ENCODE measurements around the gene GPR179. TPM values are rescaled to one million over a fixed set of nuclear protein-coding genes. Genes with fewer than 3 reads are reported as not detected.
A peak's percentile ranks its signal among the peaks of the same experiment; 100 is the strongest.

Gene GPR179
- not detected in 2 replicates for total RNA-seq

- intact Hi-C loops (cut with micrococcal nuclease): loop anchor here (10.0 kb wide), 1 partner anchor 141 kb away; no protein-coding TSS in a partner anchor
These were observed at the start of gene GPR179 for GRCh38 chr17:38343608-38344419. GPR179 (minus strand) TSS chr17:38343956; CDS start chr17:38343789, 167 bp downstream.

GRCh38 chr17:38379448-38379847, 35.7 kb upstream of the GPR179 start:
- intact Hi-C loops (cut with micrococcal nuclease): no loop called here
- peaks cover under 1% of the 10 kb centered on the region for H3K4me1 Mint-ChIP-seq (ENCODE audit: low read depth)
- H3K27me3 Mint-ChIP-seq (ENCODE audit: low read depth): no peaks in the 10 kb centered on the region
- no peak overlapping the region for H3K27ac Mint-ChIP-seq
- no peak overlapping the region for H3K4me3 Mint-ChIP-seq (ENCODE audit: low read depth)
- no peak for DNase-seq (ENCODE audit: low spot score)
- peaks cover 3% of the 10 kb centered on the region for H3K9me3 Mint-ChIP-seq
- H3K36me3 Mint-ChIP-seq (ENCODE audit: low read depth): peaks cover 31% of the 10 kb centered on the region

More at GRCh38 chr17:38343608-38344419, at the start of gene GPR179:
- DNase-seq (ENCODE audit: low spot score): no peak
- H3K27ac Mint-ChIP-seq: no peak within 1 kb of the TSS
- no peaks in the 10 kb centered on the region for H3K9me3 Mint-ChIP-seq
- peaks cover 8% of the 10 kb centered on the region for H3K27me3 Mint-ChIP-seq (ENCODE audit: low read depth)
- H3K36me3 Mint-ChIP-seq (ENCODE audit: low read depth): no peaks in the 10 kb centered on the region
- peaks cover 1% of the 10 kb centered on the region for H3K4me1 Mint-ChIP-seq (ENCODE audit: low read depth)
- no peak within 1 kb of the TSS for H3K4me3 Mint-ChIP-seq (ENCODE audit: low read depth)

GRCh38 chr17:38369124-38369886, 25.5 kb upstream of the GPR179 start:
- no peak for DNase-seq (ENCODE audit: low spot score)
- Mint-ChIP-seq H3K27me3 (ENCODE audit: low read depth) (no peaks in the 10 kb centered on the region), H3K27ac (no peak overlapping the region), H3K36me3 (ENCODE audit: low read depth) (peaks cover 40% of the 10 kb centered on the region), H3K4me1 (ENCODE audit: low read depth) (peaks cover under 1% of the 10 kb centered on the region), H3K4me3 (ENCODE audit: low read depth) (no peak overlapping the region), H3K9me3 (peaks cover 1% of the 10 kb centered on the region)
- intact Hi-C loops (cut with micrococcal nuclease): no loop called here

GRCh38 chr17:38364741-38365140, 21.0 kb upstream of the GPR179 start:
- no peak overlapping the region for H3K27ac Mint-ChIP-seq
- peaks cover 16% of the 10 kb centered on the region for H3K36me3 Mint-ChIP-seq (ENCODE audit: low read depth)
- no peaks in the 10 kb centered on the region for H3K9me3 Mint-ChIP-seq
- H3K4me1 Mint-ChIP-seq (ENCODE audit: low read depth): no peaks in the 10 kb centered on the region
- no peak overlapping the region for H3K4me3 Mint-ChIP-seq (ENCODE audit: low read depth)
- no peaks in the 10 kb centered on the region for H3K27me3 Mint-ChIP-seq (ENCODE audit: low read depth)
- intact Hi-C loops (cut with micrococcal nuclease): no loop called here
- no peak for DNase-seq (ENCODE audit: low spot score)

GRCh38 chr17:38363016-38363415, 19.3 kb upstream of the GPR179 start:
- H3K4me3 Mint-ChIP-seq (ENCODE audit: low read depth): no peak overlapping the region
- H3K4me1 Mint-ChIP-seq (ENCODE audit: low read depth): no peaks in the 10 kb centered on the region
- H3K27ac Mint-ChIP-seq: no peak overlapping the region
- H3K27me3 Mint-ChIP-seq (ENCODE audit: low read depth): no peaks in the 10 kb centered on the region
- DNase-seq (ENCODE audit: low spot score): no peak
- peaks cover 4% of the 10 kb centered on the region for H3K36me3 Mint-ChIP-seq (ENCODE audit: low read depth)
- H3K9me3 Mint-ChIP-seq: no peaks in the 10 kb centered on the region
- intact Hi-C loops (cut with micrococcal nuclease): no loop called here

GRCh38 chr17:38361694-38362465, 18.1 kb upstream of the GPR179 start:
- Mint-ChIP-seq H3K9me3 (no peaks in the 10 kb centered on the region), H3K4me3 (ENCODE audit: low read depth) (no peak overlapping the region), H3K27ac (no peak overlapping the region), H3K36me3 (ENCODE audit: low read depth) (peaks cover 1% of the 10 kb centered on the region), H3K4me1 (ENCODE audit: low read depth) (peaks cover 1% of the 10 kb centered on the region), H3K27me3 (ENCODE audit: low read depth) (no peaks in the 10 kb centered on the region)
- intact Hi-C loops (cut with micrococcal nuclease): no loop called here
- no peak for DNase-seq (ENCODE audit: low spot score)

GRCh38 chr17:38358586-38359513, 15.1 kb upstream of the GPR179 start:
- H3K27me3 Mint-ChIP-seq (ENCODE audit: low read depth): no peaks in the 10 kb centered on the region
- no peaks in the 10 kb centered on the region for H3K9me3 Mint-ChIP-seq
- H3K4me3 Mint-ChIP-seq (ENCODE audit: low read depth): no peak overlapping the region
- no peak for DNase-seq (ENCODE audit: low spot score)
- peaks cover 21% of the 10 kb centered on the region for H3K4me1 Mint-ChIP-seq (ENCODE audit: low read depth)
- intact Hi-C loops (cut with micrococcal nuclease): no loop called here
- peaks cover 6% of the 10 kb centered on the region for H3K36me3 Mint-ChIP-seq (ENCODE audit: low read depth)
- no peak overlapping the region for H3K27ac Mint-ChIP-seq

- Mint-ChIP-seq H3K9me3 (no peaks in the 10 kb centered on the region), H3K4me3 (ENCODE audit: low read depth) (no peak overlapping the region), H3K27me3 (ENCODE audit: low read depth) (no peaks in the 10 kb centered on the region), H3K27ac (no peak overlapping the region), H3K36me3 (ENCODE audit: low read depth) (peaks cover 8% of the 10 kb centered on the region), H3K4me1 (ENCODE audit: low read depth) (peaks cover 29% of the 10 kb centered on the region)
- intact Hi-C loops (cut with micrococcal nuclease): no loop called here
- DNase-seq (ENCODE audit: low spot score): no peak
These were observed 13.8 kb upstream of the GPR179 start for GRCh38 chr17:38357486-38358123.

GRCh38 chr17:38355251-38355650, 11.5 kb upstream of the GPR179 start:
- no peak for DNase-seq (ENCODE audit: low spot score)
- H3K27ac Mint-ChIP-seq: no peak overlapping the region
- H3K4me3 Mint-ChIP-seq (ENCODE audit: low read depth): no peak overlapping the region
- peaks cover 8% of the 10 kb centered on the region for H3K36me3 Mint-ChIP-seq (ENCODE audit: low read depth)
- no peaks in the 10 kb centered on the region for H3K27me3 Mint-ChIP-seq (ENCODE audit: low read depth)
- no peaks in the 10 kb centered on the region for H3K9me3 Mint-ChIP-seq
- intact Hi-C loops (cut with micrococcal nuclease): no loop called here
- peaks cover 33% of the 10 kb centered on the region for H3K4me1 Mint-ChIP-seq (ENCODE audit: low read depth)

GRCh38 chr17:38354466-38354865, 10.7 kb upstream of the GPR179 start:
- intact Hi-C loops (cut with micrococcal nuclease): no loop called here
- H3K9me3 Mint-ChIP-seq: no peaks in the 10 kb centered on the region
- H3K36me3 Mint-ChIP-seq (ENCODE audit: low read depth): peaks cover 8% of the 10 kb centered on the region

GRCh38 chr17:38353668-38354067, 9.9 kb upstream of the GPR179 start:
- H3K4me3 Mint-ChIP-seq (ENCODE audit: low read depth): peak overlapping the region; percentile 62
- H3K9me3 Mint-ChIP-seq: no peaks in the 10 kb centered on the region
- intact Hi-C loops (cut with micrococcal nuclease): no loop called here
- H3K27ac Mint-ChIP-seq: no peak overlapping the region
- peaks cover 8% of the 10 kb centered on the region for H3K36me3 Mint-ChIP-seq (ENCODE audit: low read depth)
- H3K27me3 Mint-ChIP-seq (ENCODE audit: low read depth): no peaks in the 10 kb centered on the region
- DNase-seq (ENCODE audit: low spot score): no peak
- peaks cover 40% of the 10 kb centered on the region for H3K4me1 Mint-ChIP-seq (ENCODE audit: low read depth)

More at GRCh38 chr17:38354466-38354865, 10.7 kb upstream of the GPR179 start:
- Mint-ChIP-seq H3K4me1 (ENCODE audit: low read depth) (peaks cover 33% of the 10 kb centered on the region), H3K27me3 (ENCODE audit: low read depth) (no peaks in the 10 kb centered on the region), H3K4me3 (ENCODE audit: low read depth) (peak overlapping the region; percentile 9), H3K27ac (no peak overlapping the region)
- DNase-seq (ENCODE audit: low spot score): no peak

Measured in activated T-helper 2 cell treated with anti-CD3 and anti-CD28 coated beads, Interferon-gamma antibody, Interleukin-2, Interleukin-4, amounts not matched to agents 10 μg/mL and 5 μg/mL and 100 μg/mL, durations not matched to agents 14 hours and 24 hours and 36 hours (primary cell).